HG03354 (cell line): Measurements from ENCODE around the gene USP17L28.
"Not testable (repeated sequence)": the region's sequence is repeated elsewhere in the genome, so short reads cannot be mapped to it uniquely, and the experiment has no call there.

Experiments
- ATAC-seq: cut with Tn5 transposase; IDR thresholded peaks from one replicate; pipeline ENCODE4 v1.9.1; 2021; ENCODE audit warnings: mild to moderate bottlenecking; ENCODE audit not compliant: unreplicated experiment, poor library complexity, severe bottlenecking

The USP17L28 gene

DNA sequence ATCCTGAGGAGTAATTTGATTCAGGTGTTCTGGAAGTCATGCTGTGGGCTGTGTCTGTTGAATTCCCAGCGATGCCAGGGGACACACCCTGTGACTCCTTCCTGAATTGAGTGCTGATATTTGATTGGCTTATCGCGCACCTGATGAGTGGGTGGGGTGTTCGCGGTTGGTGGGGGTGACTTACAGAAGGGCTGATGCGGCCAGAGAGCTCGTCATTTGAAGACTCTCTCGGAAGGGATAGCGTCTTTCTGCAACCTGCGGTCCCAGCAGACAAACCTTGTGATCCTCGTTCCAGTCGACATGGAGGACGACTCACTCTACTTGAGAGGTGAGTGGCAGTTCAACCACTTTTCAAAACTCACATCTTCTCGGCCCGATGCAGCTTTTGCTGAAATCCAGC is at the start of gene USP17L28:
USP17L28 (plus strand) TSS at position 301 of the 400 bp plus-strand sequence; CDS start at position 301, 0 bp downstream.
- not testable (repeated sequence) for ATAC-seq

- not testable (repeated sequence) for ATAC-seq
These were observed 24.5 kb upstream of the USP17L28 start for GRCh38 chr4:9324191-9324590.

GRCh38 chr4:9324865-9325264 is 23.8 kb upstream of the USP17L28 start, which contains the start of gene USP17L24:
Gene USP17L24, plus strand, starts transcription at chr4:9325165. Its CDS starts 0 bp downstream, at chr4:9325165.
- ATAC-seq = not testable (repeated sequence)

DNA sequence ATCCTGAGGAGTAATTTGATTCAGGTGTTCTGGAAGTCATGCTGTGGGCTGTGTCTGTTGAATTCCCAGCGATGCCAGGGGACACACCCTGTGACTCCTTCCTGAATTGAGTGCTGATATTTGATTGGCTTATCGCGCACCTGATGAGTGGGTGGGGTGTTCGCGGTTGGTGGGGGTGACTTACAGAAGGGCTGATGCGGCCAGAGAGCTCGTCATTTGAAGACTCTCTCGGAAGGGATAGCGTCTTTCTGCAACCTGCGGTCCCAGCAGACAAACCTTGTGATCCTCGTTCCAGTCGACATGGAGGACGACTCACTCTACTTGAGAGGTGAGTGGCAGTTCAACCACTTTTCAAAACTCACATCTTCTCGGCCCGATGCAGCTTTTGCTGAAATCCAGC is 19.1 kb upstream of the USP17L28 start, which contains the start of gene USP17L25:
USP17L25 (plus strand) TSS at position 301 of the 400 bp plus-strand sequence; CDS start at position 301, 0 bp downstream.
- not testable (repeated sequence) for ATAC-seq

DNA sequence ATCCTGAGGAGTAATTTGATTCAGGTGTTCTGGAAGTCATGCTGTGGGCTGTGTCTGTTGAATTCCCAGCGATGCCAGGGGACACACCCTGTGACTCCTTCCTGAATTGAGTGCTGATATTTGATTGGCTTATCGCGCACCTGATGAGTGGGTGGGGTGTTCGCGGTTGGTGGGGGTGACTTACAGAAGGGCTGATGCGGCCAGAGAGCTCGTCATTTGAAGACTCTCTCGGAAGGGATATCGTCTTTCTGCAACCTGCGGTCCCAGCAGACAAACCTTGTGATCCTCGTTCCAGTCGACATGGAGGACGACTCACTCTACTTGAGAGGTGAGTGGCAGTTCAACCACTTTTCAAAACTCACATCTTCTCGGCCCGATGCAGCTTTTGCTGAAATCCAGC is 14.3 kb upstream of the USP17L28 start, which contains the start of gene USP17L26:
USP17L26 (plus strand) TSS at position 301 of the 400 bp plus-strand sequence; CDS start at position 301, 0 bp downstream.
- ATAC-seq = not testable (repeated sequence)

DNA sequence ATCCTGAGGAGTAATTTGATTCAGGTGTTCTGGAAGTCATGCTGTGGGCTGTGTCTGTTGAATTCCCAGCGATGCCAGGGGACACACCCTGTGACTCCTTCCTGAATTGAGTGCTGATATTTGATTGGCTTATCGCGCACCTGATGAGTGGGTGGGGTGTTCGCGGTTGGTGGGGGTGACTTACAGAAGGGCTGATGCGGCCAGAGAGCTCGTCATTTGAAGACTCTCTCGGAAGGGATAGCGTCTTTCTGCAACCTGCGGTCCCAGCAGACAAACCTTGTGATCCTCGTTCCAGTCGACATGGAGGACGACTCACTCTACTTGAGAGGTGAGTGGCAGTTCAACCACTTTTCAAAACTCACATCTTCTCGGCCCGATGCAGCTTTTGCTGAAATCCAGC is 9.6 kb upstream of the USP17L28 start, which contains the start of gene USP17L5:
USP17L5 (plus strand) TSS at position 301 of the 400 bp plus-strand sequence; CDS start at position 301, 0 bp downstream.
- ATAC-seq = not testable (repeated sequence)

GRCh38 chr4:9343848-9344247 is 4.8 kb upstream of the USP17L28 start, which contains the start of gene USP17L27:
Gene USP17L27, plus strand, starts transcription at chr4:9344148. Its CDS starts 0 bp downstream, at chr4:9344148.
- not testable (repeated sequence) for ATAC-seq

GRCh38 chr4:9350866-9351265 is 2.2 kb downstream of the USP17L28 start:
- ATAC-seq = not testable (repeated sequence)

GRCh38 chr4:9353338-9353737 is 4.6 kb downstream of the USP17L28 start, which contains the start of gene USP17L29:
Gene USP17L29, plus strand, starts transcription at chr4:9353638. Its CDS starts 0 bp downstream, at chr4:9353638.
- not testable (repeated sequence) for ATAC-seq

DNA sequence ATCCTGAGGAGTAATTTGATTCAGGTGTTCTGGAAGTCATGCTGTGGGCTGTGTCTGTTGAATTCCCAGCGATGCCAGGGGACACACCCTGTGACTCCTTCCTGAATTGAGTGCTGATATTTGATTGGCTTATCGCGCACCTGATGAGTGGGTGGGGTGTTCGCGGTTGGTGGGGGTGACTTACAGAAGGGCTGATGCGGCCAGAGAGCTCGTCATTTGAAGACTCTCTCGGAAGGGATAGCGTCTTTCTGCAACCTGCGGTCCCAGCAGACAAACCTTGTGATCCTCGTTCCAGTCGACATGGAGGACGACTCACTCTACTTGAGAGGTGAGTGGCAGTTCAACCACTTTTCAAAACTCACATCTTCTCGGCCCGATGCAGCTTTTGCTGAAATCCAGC is 14.1 kb downstream of the USP17L28 start, which contains the start of gene USP17L30:
USP17L30 (plus strand) TSS at position 301 of the 400 bp plus-strand sequence; CDS start at position 301, 0 bp downstream.
- not testable (repeated sequence) for ATAC-seq

- ATAC-seq = not testable (repeated sequence)
These were observed 31.2 kb downstream of the USP17L28 start for GRCh38 chr4:9379881-9380280.

GRCh38 chr4:9381012-9381534 is 32.4 kb downstream of the USP17L28 start:
- peak; percentile 45 for ATAC-seq

GRCh38 chr4:9384126-9384525 is 35.4 kb downstream of the USP17L28 start:
- ATAC-seq = no peak

- not testable (repeated sequence) for ATAC-seq
These were observed 40.3 kb downstream of the USP17L28 start for GRCh38 chr4:9389001-9389400.
